Cortex of kidney (tissue), 1 donor: ENCODE measurements around the gene DNAH7.

ENCODE experiments used
- DNase-seq: peaks from one replicate; lab custom pipeline; 2025; lab: John Stamatoyannopoulos, UW

DNAH7 gene

DNA sequence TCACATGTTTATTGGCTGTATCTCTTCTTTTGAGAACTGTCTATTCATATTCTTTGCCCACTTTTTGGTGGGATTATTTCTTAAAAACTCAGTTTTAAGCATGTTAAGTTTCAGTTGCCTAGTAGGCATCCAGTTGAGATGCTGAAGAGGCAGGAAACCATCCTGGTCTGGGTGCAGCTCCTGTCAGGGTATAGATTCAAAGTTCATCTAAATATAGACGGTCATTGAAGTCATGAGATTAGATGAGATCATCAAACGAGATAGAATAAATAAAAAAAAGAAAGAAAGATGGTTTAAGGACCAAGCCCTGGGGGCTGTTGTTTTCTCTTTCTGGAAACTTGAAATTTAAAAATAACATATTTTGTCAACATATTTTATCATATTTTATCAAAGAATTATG lies 9.2 kb upstream of the DNAH7 start:
- no peak for DNase-seq

DNA sequence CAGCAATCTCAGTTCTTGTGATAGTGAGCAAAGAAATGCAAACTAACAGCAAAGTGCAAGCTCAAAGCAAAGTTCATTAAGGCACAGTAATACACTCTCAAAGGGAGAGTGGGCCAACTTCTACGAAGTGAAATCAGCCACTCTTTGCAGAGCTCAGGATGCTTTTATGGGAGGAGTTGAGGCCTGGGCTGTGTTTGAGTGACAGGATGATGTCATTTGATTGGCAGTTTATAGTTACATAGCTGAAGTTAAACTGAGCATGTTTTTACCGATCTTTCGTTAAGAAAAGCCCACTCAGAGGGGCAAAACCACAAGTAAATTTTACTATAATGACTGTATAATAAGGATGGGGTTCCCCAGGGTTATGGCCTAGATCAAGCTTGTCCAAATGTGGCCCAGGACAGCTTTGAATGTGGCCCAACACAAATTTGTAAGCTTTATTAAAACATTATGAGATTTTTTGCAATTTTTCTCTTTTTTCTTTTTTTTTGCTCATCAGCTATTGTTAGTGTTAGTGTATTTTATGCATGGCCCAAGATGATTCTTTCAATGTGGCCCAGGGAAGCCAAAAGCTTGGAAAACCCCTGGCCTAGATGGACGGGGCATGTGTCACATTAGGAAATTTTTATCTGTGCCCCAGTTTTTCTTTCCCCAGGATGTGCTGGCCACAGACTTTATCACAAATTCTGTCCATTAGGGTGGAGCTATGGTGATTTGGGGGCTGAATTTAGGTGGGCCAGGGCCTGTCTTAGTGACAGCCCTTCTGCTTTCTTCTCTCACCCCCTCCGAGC lies 8.3 kb upstream of the DNAH7 start:
- no peak for DNase-seq

DNA sequence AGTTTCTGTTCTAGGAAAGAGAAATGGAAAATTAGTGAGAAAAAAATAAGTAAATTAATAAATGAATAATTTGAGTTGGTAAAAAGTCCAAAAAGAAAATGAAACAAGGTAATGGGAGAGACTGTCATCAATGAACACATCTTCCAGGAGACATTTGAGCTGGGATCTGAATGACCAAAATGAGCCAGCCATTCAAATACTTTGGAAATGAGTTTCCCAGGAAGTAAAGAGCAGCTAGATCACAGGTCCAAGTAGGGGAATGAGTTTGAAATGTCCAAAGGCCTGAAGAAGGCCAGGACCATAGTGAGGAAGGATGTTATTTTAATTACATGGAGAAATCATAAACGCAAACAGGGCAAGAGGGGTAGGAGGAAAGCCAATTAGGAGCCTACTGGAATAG lies 6.6 kb upstream of the DNAH7 start:
- no peak for DNase-seq

DNA sequence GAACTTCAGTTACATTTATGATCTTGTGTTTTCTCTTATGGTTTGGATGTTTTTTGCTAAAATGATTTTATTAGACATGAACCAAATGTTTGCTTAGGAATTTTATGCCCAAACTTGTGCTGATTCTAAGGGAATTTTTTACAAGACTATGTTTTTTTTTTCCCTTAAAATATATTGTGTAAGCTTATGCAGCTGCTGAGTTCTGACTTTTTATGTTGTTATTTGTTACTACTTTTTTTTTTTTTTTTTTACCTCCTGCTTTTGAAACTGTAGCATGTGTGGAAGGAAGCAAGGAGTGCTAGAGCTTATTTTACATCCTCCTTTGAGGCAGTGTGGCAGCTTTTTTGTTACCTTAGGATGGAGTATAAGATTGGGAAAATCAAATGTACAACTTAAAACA lies 6.0 kb upstream of the DNAH7 start:
- DNase-seq, result no peak

DNA sequence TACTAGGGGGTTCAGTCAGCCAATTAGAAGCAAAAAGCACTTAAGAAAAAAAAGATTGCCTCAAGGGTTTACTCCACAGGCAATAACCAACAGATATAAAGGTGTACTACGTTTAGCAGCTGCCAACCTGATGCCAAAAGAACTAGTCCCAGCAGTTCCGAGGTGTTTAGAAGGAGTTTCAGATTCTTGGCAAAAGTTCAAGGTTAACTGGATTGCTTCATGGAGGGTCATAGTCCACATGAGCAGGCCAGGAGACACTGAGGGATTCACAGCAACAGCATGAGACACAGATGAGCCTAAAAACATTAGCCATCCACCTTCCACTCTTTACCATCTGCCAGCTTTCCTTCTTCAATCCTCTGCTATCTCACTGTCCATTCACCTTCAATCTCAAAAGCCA lies 4.9 kb upstream of the DNAH7 start:
- no peak for DNase-seq

DNA sequence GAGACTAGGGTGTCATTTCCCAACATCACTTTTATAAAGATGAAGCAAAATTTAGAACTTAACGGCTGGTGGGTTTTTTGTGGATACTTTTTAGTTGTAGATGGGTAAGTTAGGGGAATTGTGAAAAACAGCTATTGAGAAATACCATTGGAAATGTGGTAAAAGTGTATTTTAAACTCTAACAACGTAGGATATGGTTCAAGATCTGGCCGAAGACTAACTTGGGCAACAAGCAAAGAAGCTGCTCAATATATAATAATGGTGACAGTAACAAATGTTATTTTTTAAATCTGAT lies 1.6 kb downstream of the DNAH7 start:
- no peak for DNase-seq

DNA sequence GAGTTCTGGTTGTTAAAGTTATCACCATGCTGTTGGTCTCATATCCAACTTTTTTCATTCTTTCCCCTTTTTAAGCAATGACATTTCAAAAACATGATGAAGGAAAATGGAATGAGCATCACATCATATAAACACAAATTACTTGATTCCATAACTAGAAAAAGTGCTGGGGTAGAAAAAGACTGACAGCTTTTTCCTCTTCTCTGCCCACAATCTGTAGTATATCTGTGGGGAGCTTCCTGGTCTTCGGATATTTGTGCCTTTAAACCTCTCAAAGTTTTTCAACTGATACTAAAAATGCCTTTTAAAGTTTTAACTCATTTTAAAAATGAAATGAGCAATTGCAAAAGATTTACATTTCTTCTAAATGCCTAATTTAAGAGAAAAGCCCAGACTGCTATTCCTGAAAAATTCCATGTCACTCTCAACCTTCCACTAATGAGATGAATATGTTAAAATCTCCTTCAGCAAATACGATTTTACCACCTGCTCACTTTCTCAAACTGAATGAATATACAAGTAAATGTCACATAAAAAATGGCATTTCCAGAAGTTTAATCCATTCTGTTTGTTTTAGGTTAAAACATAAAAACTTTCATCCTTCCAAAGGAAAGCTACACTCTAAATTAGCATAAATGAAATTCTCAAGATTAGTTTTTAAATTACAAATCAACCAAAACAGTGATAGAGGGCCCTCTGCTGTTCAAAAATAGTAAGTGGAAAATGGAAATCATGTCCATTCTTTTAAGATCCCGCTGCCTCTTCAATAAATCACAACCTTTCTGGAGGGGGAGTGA lies 2.1 kb downstream of the DNAH7 start:
- DNase-seq, result no peak

DNA sequence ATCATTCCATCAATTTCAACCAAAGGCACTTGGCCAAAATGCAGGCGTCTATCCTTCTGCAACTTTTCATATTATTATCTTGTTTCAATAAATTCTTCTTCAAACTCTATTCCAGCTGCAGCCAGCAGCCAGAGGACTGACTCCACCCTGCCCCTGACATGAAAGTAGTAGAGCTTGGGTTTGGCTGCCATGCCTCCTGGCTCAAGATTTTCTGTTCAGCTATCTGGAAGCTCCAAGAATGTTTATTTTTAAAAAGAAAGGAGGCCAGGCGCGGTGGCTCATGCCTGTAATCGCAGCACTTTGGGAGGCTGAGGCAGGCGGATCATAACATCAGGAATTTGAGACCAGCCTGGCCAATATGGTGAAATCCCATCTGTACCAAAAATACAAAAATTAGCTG lies 4.9 kb downstream of the DNAH7 start:
- DNase-seq, result no peak

DNA sequence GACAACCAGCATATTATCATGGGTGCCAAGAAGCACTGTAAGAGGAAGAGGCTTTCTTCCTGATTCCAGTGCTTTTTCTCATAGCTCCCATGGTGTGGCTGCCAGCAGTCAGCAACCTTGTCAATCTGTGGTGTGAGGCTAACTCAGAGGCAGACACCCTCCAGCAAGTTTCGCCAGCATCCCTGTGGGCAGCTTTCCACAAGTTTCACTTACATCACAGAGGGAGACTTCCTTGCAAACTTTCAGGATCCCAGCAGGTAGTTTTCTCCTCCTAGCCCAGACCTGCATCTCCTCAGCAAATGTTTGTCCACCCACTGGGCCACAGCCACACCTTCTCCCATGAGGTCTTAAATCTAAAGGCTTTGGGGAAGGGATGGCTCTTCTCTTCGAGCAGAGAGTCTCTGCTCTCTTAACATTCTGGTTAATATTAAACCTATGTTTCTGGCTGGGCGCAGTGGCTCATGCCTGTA lies 9.1 kb downstream of the DNAH7 start:
- DNase-seq, result no peak

DNA sequence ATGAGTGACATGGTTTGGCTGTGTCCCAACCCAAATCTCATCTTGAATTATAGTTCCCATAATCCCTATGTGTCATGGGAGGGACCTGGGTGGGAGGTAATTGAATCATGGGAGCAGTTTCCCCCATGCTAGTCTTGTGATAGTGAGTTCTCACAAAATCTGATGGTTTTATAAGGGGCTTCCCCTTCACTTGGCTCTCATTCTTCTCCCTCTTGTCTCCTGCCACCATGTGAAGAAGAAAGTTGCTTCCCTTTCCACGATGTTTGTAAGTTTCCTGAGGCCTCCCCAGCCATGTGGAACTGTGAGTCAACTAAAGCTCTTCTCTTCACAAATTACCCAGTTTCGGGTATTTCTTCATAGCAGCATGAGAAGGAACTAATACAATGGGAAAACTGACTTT lies 14.0 kb downstream of the DNAH7 start:
- DNase-seq, result no peak

DNA sequence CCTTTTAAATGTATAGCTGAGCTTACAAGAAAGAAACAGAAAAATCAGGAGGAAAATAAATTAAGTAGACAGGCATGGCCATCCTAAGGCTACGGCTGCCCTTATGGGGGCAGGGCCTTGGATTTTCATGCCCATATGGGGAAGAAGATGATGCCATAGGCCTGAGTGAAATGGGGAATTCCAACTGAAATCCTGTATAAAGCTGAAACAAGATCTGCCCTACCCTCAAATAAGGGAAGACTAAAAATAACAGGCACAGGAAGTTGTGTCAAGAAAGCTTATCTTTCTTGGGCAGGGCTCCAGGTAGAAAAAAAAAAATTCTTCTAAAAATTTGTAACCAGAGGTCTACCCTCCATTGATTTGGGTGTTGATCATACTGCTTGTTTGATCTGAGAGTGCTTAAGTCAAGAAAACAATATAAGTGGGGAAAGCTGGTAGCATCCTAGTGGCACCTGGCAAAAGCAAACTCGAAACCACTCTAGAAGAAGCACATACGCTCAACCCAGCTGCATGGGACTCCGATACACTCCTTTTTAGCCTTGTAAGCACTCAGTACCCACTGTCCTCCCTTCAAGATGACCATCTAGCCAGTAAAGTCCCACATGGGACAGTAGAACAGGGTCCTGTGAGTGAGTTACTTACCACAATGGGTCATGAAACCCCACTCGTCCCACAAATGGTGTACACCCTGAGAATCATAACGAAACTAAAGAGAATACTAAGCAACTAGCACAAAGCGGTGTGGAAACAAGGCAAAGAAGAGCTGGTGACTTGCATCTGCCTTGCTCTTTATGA lies 22.3 kb downstream of the DNAH7 start:
- DNase-seq, result no peak

DNA sequence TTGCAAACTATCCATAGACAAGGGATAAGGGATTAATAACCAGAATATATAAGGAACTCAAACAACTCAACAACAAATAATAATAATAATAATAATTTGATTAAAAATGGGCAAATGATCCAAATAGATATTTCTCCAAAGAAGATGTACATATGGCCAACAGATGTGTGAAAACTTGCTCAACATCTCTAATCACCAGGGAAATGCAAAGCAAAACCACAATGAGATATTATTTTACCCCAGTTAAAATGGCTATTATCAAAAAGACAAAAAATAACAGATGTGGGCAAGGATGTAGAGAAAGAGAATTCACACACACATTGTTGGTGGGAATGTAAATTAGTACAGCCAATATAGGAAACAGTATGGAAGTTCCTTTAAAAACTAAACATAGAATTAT lies 26.9 kb downstream of the DNAH7 start:
- no peak for DNase-seq

DNA sequence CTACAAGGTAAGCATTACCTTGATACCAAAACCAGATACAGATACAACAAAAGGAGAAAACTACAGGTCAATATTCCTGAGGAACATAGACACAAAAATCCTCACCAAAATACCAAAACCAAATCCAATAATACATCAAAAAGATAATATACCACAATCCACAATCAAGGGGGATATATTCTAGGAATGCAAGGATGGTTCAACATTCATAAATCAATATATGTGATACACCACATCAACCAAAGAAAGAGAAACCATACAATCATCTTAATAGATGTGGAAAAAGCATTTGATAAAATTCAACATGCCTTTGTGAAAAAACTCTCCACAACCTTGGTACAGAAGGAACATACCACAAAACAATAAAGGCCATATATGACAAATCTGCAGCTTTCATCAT lies 28.4 kb downstream of the DNAH7 start:
- DNase-seq, result no peak

DNA sequence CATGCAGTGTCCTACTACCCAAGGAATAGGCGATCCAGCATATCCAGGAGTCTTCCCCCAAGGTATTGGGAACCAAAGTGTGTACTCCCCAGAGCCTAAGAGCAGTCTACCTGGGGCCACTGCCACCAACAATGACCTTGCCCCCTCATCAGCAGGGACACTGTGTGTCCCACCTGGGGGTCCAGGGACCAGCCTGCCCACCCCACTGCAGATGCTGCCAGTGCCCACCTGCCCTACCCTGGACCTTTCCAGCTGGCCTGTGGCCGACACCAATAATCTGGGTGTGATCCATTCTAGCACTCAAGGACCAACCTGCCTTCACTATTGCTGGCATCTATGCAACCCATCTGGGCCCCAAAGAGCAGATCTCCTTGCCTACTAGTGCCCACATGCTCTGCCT lies 32.2 kb downstream of the DNAH7 start:
- no peak for DNase-seq

DNA sequence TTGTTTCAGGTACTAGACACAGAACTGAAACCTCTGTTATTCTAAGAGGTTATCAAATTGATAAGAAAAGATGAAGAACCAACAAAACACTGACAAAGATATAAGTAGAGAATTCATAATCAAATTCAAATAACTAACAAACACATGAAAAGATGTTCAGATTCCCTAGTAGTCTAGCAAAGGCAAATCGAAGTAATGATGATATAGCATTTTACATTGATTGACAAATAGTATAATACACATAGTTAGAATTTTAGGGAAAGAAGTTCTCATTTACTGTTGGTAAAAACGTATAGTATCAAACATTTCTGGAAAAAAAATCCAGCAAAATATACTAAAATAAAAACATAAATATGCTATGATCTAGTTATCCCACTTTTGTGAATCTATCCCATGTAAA lies 50.6 kb downstream of the DNAH7 start:
- no peak for DNase-seq

DNA sequence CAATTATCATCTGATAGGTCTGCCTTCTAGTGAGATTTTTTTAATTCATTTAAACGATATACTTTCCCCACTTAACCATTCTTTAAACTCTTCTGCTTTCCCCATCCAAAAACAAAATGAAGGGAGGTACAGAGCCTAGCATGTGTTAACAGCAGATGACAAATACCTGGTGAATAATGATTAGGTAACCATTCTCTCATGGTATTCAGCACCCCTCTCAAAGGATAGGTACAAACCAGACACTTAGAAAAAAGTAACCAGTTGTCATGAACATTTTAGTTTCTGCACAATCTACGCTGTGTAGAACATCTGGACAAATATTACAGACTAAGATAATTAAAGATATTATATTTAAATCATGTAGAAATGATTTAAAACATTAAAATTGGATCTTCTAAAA lies 56.3 kb downstream of the DNAH7 start:
- DNase-seq, result no peak

DNA sequence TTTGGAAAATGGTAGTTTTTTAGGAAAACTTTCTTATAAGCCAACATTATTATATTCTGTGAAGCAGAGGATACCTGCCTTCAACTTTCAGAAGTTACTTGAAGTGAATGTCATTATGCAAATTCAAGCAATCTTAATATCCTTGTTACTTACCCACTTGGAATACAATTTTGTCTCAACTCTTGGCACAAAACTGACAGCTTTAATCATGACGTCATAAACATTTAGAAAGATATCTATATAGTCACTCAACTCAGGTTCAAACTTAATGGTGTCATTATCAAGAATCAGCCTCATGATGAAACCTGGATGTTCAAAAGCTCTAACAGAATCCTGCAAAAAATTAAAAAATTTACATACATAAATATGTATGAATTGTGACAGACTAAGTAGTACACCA lies 68.1 kb downstream of the DNAH7 start:
- DNase-seq, result no peak

DNA sequence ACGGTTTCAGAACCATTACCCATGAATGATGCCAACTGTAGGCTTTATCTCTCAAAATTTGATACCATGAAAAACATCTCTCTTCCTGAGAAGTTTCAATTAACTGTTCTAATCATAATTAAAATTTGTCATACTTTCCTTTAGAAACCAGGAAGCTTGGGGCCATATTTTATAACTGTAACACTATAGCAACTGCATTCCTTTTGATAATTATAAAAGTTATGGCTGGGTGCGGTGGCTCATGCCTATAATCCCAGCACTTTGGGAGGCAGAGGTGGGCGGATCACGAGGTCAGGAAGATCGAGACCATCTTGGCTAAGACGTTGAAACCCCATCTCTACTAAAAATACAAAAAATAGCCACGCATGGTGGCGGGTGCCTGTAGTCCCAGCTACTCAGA lies 70.6 kb downstream of the DNAH7 start:
- DNase-seq, result no peak

DNA sequence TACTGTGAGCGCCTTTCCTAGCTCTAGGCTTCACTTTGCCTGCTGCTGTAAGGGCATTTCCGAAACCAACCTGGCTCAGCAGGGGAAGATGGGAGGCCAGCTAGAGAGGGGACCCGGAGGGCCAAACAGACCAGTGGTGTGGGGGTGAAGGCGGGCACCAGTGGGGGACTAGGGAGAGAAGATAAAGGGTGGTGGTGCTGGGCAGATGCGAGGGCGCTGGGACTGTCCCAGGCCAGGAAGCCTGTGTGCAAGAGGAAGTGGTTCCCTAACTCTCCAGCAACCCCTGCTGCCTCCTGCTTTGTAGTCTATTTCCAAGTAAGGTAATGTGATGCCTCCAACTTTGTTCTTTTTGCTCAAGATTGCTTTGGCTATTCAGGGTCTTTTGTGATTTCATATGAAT lies 73.1 kb downstream of the DNAH7 start:
- no peak for DNase-seq

DNA sequence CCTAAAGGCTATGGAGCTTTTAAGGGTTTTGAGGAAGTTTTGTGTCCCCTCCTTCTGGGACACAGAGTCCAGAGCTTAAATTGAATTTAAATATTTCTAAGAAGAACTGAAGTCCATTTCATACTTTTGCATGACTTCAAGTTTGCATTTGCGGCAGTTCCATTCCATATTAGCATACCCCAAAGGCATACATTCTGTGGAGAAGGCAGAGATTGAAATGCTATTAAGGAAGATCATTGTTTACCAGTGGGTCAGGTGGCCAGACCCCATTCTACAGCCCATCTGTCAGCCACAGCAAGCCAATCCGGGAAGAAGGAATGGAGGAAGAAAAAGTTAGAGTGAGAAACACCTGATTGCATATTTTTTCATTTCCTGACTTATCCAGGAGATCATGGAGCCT lies 75.0 kb downstream of the DNAH7 start:
- no peak for DNase-seq

DNA sequence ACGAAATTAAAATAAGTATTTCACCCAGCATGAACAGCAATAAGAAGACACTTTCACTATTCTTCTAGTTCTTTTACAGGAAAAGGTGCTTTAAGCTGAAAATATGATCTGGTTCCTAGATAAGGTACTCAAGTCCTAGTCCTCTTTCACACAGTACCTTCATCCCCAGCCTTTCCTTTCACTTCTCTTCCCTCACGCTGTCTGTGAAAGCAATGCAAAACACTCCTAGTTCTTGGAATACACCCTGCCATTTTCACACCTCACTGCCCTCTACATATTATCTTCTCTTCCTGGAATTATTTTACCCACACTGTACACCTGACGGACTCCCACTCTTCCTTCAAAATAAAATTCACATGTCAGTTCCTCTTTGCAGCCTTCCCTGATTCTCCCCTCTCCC lies 82.9 kb downstream of the DNAH7 start:
- DNase-seq, result no peak

DNA sequence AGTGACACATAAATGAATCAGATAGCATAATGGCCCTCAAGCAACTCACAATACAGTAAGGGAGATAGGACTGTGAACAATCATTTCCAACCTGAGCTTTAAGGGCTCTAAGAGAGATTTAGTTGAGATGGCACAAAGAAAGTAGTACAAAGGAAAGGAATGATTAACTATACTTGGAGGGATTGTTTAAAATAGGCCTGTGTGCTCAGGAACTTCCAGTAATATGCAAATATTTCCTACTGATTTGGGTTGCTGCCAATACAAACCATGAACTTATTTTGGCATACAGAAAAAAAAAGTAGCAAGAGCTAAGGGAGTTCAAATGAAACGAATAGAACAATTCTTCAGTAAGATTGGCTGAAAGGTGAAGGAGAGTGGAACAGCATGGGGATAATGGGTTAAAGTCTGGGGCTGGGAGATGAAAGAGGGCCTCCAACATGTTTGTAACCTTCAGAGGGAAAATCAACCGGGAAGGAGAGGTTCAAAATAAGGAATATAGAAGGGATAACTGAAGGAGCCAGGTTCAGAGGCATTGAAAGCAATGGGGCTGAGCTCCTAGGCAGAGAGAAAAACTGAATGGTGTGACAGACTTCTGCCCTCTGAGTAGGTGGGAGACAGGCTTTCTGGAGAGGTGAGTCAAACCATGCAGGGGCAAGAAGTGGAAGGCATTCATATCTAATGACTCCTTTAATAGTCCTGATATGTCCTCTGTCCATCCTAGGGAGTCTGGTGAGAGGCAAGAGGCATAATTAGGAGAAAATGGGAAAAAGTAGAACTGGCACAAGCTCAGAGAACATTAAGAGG lies 83.5 kb downstream of the DNAH7 start:
- DNase-seq, result no peak
